AML-193 (cell line): ENCODE measurements around the gene CRTC1.
A peak's percentile ranks its signal among the peaks of the same experiment; 100 is the strongest.
"Not testable (repeated sequence)": the region's sequence is repeated elsewhere in the genome, so short reads cannot be mapped to it uniquely, and the experiment has no call there.

Experiments
- DNase-seq, 2 experiments: peaks; one replicate each; lab custom pipeline; 2025; lab: John Stamatoyannopoulos, UW

The CRTC1 gene

GRCh38 chr19:18669524-18669817 is 14.0 kb upstream of the CRTC1 start:
- no peak for DNase-seq

GRCh38 chr19:18669883-18670282 is 13.6 kb upstream of the CRTC1 start:
- DNase-seq = no peak

GRCh38 chr19:18670312-18670711 is 13.2 kb upstream of the CRTC1 start:
- no peak for DNase-seq

- DNase-seq = no peak
Measured at GRCh38 chr19:18671303-18672043, 12.0 kb upstream of the CRTC1 start.

- DNase-seq = no peak
Measured at GRCh38 chr19:18672044-18672451, 11.4 kb upstream of the CRTC1 start.

GRCh38 chr19:18672606-18673337 is 10.7 kb upstream of the CRTC1 start:
- DNase-seq = no peak

GRCh38 chr19:18674616-18675015 is 8.9 kb upstream of the CRTC1 start:
- no peak for DNase-seq

GRCh38 chr19:18675779-18676178 is 7.7 kb upstream of the CRTC1 start:
- DNase-seq = no peak

- DNase-seq = no peak
Measured at GRCh38 chr19:18676692-18677091, 6.8 kb upstream of the CRTC1 start.

- DNase-seq = no peak
Measured at GRCh38 chr19:18677156-18677555, 6.3 kb upstream of the CRTC1 start.

- DNase-seq = not testable (repeated sequence)
Measured at GRCh38 chr19:18680148-18680547, 3.3 kb upstream of the CRTC1 start.

- DNase-seq = no peak
Measured at GRCh38 chr19:18682807-18683108, 722 bp upstream of the CRTC1 start.

GRCh38 chr19:18683958-18684641 is 620 bp downstream of the CRTC1 start:
- no peak for DNase-seq

- DNase-seq = no peak
Measured at GRCh38 chr19:18684642-18684993, 1.1 kb downstream of the CRTC1 start.

GRCh38 chr19:18685597-18686190 is 2.2 kb downstream of the CRTC1 start:
- DNase-seq = peak in 1 of 2 experiments; percentile 14

GRCh38 chr19:18687740-18688465 is 4.4 kb downstream of the CRTC1 start:
- no peak for DNase-seq

- no peak for DNase-seq
Measured at GRCh38 chr19:18696023-18696422, 12.5 kb downstream of the CRTC1 start.

GRCh38 chr19:18697680-18698079 is 14.2 kb downstream of the CRTC1 start:
- DNase-seq = no peak

GRCh38 chr19:18698321-18699167 is 15.1 kb downstream of the CRTC1 start:
- DNase-seq = no peak

GRCh38 chr19:18699403-18700054 is 16.0 kb downstream of the CRTC1 start:
- DNase-seq = no peak
